ENCODE data around the gene NUDC. TPM values are rescaled to one million over a fixed set of nuclear protein-coding genes. Genes with fewer than 3 reads are reported as not detected.
A peak's percentile ranks its signal among the peaks of the same experiment; 100 is the strongest.

NUDC gene
- total and polyA plus RNA-seq, 2 of the 13 experiments (the other 11 are each of a cell fraction or from before 2014, with no cell fraction given), result 34.7 to 104 TPM

GRCh38 chr1:26993237-26994019 lies 71.9 kb downstream of the NUDC start, which contains the start of gene TRNP1 (continued):
- TF ChIP-seq POLR2A (IDR thresholded peaks at IDR 0.05; ENCODE audit: insufficient read depth in 1 of 2, low read depth in 2 of 2, low read length in 2 of 2), result peak in 1 of 2 experiments; percentile 97; a peak in 2 of 4 replicates
- TF ChIP-seq SAP130 (CRISPR knock-in tag; IDR thresholded peaks at IDR 0.05; ENCODE audit: low read depth), result peak; percentile 85
- TF ChIP-seq CHD4 (IDR thresholded peaks at IDR 0.05; ENCODE audit: borderline replicate concordance, low read length), result peak; percentile 80; the same call in 1 of the 2 replicates
- no peak for TF ChIP-seq SNAI1 (CRISPR knock-in tag; IDR thresholded peaks at IDR 0.05; ENCODE audit: borderline replicate concordance)
- no peak for TF ChIP-seq RNF2 (conservative IDR thresholded peaks at IDR 0.05; ENCODE audit: low read depth)
- no peak for TF ChIP-seq ATAD3A (CRISPR knock-in tag; IDR thresholded peaks at IDR 0.05)
- no peak for TF ChIP-seq KIAA2018 (CRISPR knock-in tag; IDR thresholded peaks at IDR 0.05; ENCODE audit: borderline replicate concordance)
- TF ChIP-seq NR2F2 (IDR thresholded peaks at IDR 0.05; ENCODE audit: borderline replicate concordance, low read depth), result peak; percentile 82
- TF ChIP-seq ZNF350 (CRISPR knock-in tag; IDR thresholded peaks at IDR 0.05; ENCODE audit: borderline replicate concordance, low read depth), result no peak; the same call in none of the 2 replicates
- no peak for TF ChIP-seq ZMYM2 (CRISPR knock-in tag; IDR thresholded peaks at IDR 0.05)
- peak; percentile 88; the same call in 1 of the 2 replicates for TF ChIP-seq RFXAP (CRISPR knock-in tag; IDR thresholded peaks at IDR 0.05; ENCODE audit: borderline replicate concordance)
- no peak for TF ChIP-seq NFE2L2 (IDR thresholded peaks at IDR 0.05; ENCODE audit: low read length)

Measured in HepG2 (cell line).